Erythroblast (primary cell): ENCODE measurements around the gene ITPKA.

Experiments used
- GATA1 ChIP-seq: IDR thresholded peaks from 2 replicates; pipeline ENCODE4 v1.6.1; 2011; ENCODE audit warnings: low read depth, mild to moderate bottlenecking, control low read depth, low read length, moderate library complexity
- POLR2A ChIP-seq: IDR thresholded peaks from 2 replicates; pipeline ENCODE4 v1.6.1; 2011; ENCODE audit warnings: mild to moderate bottlenecking, low read length

GRCh38 chr15:41521614-41522013, 27.9 kb downstream of the ITPKA start:
- TF ChIP-seq POLR2A (no peak), GATA1 (no peak)
